ENCODE measurements around the gene TNFAIP8.

Gene TNFAIP8

GRCh38 chr5:119353686-119354366 lies 2.0 kb upstream of the TNFAIP8 start:
- no peak for DNase-seq

- no peak for DNase-seq
Measured at GRCh38 chr5:119354537-119355243, 1.1 kb upstream of the TNFAIP8 start.

- no peak for DNase-seq
Measured at GRCh38 chr5:119355244-119355638, 578 bp upstream of the TNFAIP8 start.

- DNase-seq = no peak
Measured at GRCh38 chr5:119356612-119357188, 881 bp downstream of the TNFAIP8 start.

GRCh38 chr5:119357270-119357669 lies 1.5 kb downstream of the TNFAIP8 start:
- DNase-seq = no peak

- DNase-seq = no peak
Measured at GRCh38 chr5:119357808-119358529, 2.1 kb downstream of the TNFAIP8 start.

GRCh38 chr5:119358530-119358900 lies 2.7 kb downstream of the TNFAIP8 start:
- DNase-seq = no peak

- no peak for DNase-seq
Measured at GRCh38 chr5:119358901-119359603, 3.2 kb downstream of the TNFAIP8 start.

GRCh38 chr5:119359737-119360413 lies 4.1 kb downstream of the TNFAIP8 start:
- no peak for DNase-seq

- peak; percentile 43 for DNase-seq
Measured at GRCh38 chr5:119360905-119361593, 5.2 kb downstream of the TNFAIP8 start.

- DNase-seq = no peak
Measured at GRCh38 chr5:119361594-119362125, 5.8 kb downstream of the TNFAIP8 start.

- no peak for DNase-seq
Measured at GRCh38 chr5:119362714-119363113, 6.9 kb downstream of the TNFAIP8 start.

- DNase-seq = no peak
Measured at GRCh38 chr5:119363271-119363670, 7.5 kb downstream of the TNFAIP8 start.

- DNase-seq = no peak
Measured at GRCh38 chr5:119363936-119364335, 8.1 kb downstream of the TNFAIP8 start.

GRCh38 chr5:119365847-119366539 lies 10.2 kb downstream of the TNFAIP8 start:
- DNase-seq = no peak

- DNase-seq = no peak
Measured at GRCh38 chr5:119366540-119366881, 10.7 kb downstream of the TNFAIP8 start.

GRCh38 chr5:119367502-119368237 lies 11.9 kb downstream of the TNFAIP8 start:
- no peak for DNase-seq

- no peak for DNase-seq
Measured at GRCh38 chr5:119368238-119368630, 12.4 kb downstream of the TNFAIP8 start.

GRCh38 chr5:119370486-119370885 lies 14.7 kb downstream of the TNFAIP8 start:
- no peak for DNase-seq

- no peak for DNase-seq
Measured at GRCh38 chr5:119371146-119371545, 15.3 kb downstream of the TNFAIP8 start.

Measured in fibroblast of skin of right quadriceps (primary cell).